Measurements from ENCODE around the gene CBX8. TPM values are rescaled to one million over a fixed set of nuclear protein-coding genes. Genes with fewer than 3 reads are reported as not detected.

The CBX8 gene
- polyA plus RNA-seq, 3 donors: 0.51 to 2.5 (median 2.5) TPM

DNA sequence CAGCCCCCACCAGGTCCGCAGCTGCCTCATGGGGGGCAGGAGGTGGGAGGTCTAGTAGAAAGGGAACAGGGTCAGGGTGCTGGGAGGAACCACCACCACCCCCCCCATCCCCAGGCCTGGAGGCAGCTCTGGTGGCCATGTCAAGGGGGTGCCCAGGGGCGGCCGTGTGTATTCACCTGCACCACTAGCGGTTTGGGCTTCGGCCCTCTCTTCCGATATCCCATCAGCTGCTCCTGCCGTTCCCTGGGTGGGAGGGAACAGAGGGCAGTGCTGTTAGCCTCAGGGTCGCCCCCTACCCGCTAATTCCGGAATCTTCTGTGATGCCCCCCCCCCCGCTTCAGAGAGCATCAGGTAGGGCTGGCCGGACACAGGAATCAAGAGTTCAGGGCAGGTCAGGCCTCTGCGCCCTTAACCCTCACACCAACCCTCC lies 38.6 kb upstream of the CBX8 start:
- H3K9me3 ChIP-seq (replicated peaks in 1 of 2; ENCODE audit: control insufficient read depth in 1 of 2, insufficient read depth in 1 of 2, low read length in 2 of 2): peaks cover 0 to 3% of the 10 kb centered on the region in 2 donors
- Mint-ChIP-seq H3K36me3 (peaks cover 16 to 26% of the 10 kb centered on the region in 2 donors), H3K4me3 (no peak overlapping the region), H3K4me1 (peaks cover 47% of the 10 kb centered on the region), H3K9me3 (peaks cover 0 to 7% (median 5%) of the 10 kb centered on the region in 7 donors), H3K27ac (peak overlapping the region in 1 of 7 donors; percentile 36), H3K27me3 (ENCODE audit: low read depth in 3 of 3) (peaks cover 8 to 15% (median 11%) of the 10 kb centered on the region in 3 donors)
- peaks cover 0 to 5% of the 10 kb centered on the region in 2 donors for H3K27me3 ChIP-seq (ENCODE audit: control insufficient read depth in 2 of 2, insufficient read depth in 2 of 2, low read length in 2 of 2)
- peaks cover 19 to 26% of the 10 kb centered on the region in 2 donors for H3K36me3 ChIP-seq (replicated peaks in 1 of 2; ENCODE audit: control insufficient read depth in 1 of 2, insufficient read depth in 2 of 2, low read length in 2 of 2)
- peaks cover 81% of the 10 kb centered on the region for H4K20me1 ChIP-seq (ENCODE audit: insufficient read depth, low read length)
- no peak for DNase-seq
- H3K79me2 ChIP-seq (ENCODE audit: insufficient read depth, low read length): peaks cover 52% of the 10 kb centered on the region
- H2AFZ ChIP-seq (ENCODE audit: insufficient read depth, low read depth, low read length, poor library complexity, severe bottlenecking): no peak overlapping the region
- H3K27ac ChIP-seq (ENCODE audit: low read depth in 1 of 2, low read length in 2 of 2): no peak overlapping the region
- intact Hi-C loops (cut with micrococcal nuclease): no loop called here
- H3K9ac ChIP-seq (ENCODE audit: insufficient read depth, low read length, poor library complexity, severe bottlenecking): no peak overlapping the region
- H3K4me1 ChIP-seq (ENCODE audit: control insufficient read depth in 1 of 2, insufficient read depth in 2 of 2, low read length in 2 of 2): peaks cover 62 to 86% of the 10 kb centered on the region in 2 donors
- H3K4me3 ChIP-seq (replicated peaks in 1 of 3; ENCODE audit: low read depth in 2 of 3, low read length in 3 of 3): no peak overlapping the region
- H3K4me2 ChIP-seq (replicated peaks; ENCODE audit: extremely low read depth, low read length, poor library complexity, severe bottlenecking): peak overlapping the region; percentile 92
- WGBS (ENCODE audit: insufficient coverage): 100% methylated on average over 3 of the region's 13 CpGs
- TF ChIP-seq, protein P1, sequence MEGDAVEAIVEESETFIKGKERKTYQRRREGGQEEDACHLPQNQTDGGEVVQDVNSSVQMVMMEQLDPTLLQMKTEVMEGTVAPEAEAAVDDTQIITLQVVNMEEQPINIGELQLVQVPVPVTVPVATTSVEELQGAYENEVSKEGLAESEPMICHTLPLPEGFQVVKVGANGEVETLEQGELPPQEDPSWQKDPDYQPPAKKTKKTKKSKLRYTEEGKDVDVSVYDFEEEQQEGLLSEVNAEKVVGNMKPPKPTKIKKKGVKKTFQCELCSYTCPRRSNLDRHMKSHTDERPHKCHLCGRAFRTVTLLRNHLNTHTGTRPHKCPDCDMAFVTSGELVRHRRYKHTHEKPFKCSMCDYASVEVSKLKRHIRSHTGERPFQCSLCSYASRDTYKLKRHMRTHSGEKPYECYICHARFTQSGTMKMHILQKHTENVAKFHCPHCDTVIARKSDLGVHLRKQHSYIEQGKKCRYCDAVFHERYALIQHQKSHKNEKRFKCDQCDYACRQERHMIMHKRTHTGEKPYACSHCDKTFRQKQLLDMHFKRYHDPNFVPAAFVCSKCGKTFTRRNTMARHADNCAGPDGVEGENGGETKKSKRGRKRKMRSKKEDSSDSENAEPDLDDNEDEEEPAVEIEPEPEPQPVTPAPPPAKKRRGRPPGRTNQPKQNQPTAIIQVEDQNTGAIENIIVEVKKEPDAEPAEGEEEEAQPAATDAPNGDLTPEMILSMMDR (IDR thresholded peaks at IDR 0.05): no peak

DNA sequence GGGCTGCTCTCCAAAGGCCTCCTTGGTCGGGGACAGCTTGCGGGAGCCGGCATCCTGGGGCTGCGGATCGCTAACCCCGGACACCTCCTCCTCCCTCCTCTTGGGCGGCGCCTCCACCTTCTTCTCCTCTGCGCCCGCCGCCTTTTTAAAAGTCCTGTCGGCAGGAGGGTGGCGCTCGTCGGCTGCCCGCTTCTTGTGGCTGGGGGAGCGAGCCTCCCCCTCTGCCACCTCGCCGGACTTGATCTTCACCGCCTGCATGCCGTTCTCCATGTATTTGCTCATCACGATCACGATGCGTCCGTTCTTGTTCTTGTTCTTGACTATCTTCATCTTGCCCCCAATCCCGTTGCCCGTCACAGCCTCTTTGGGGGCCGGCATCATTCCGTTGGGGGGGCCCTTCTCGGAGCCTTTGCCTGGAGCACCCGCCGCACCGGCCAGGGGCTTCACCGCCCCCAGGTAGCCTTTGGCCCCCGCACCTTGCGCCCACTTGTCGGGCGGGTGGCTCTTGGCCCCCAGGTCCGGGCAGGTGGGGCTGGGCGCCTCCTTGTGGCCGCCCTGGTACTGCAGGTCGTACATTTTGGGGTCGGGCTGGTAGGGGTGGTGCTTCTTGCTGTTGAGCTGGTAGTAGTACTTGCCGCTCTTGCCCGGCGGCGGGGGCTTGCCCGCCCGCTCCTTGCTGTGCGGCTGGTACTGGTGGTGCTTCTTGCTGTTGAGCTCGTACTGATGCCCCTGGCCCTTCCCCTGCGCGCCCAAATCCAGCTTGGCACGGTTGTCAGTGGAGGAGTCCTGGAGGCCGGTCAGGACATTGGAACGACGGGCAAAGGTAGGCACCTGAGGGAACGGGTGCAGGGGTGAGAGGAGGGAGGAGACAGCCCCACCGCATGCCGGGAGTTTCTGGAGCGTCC lies 37.9 kb upstream of the CBX8 start:
- peaks cover 57 to 80% of the 10 kb centered on the region in 2 donors for H3K4me1 ChIP-seq (ENCODE audit: control insufficient read depth in 1 of 2, insufficient read depth in 2 of 2, low read length in 2 of 2)
- Mint-ChIP-seq H3K4me3 (no peak overlapping the region), H3K27ac (peak overlapping the region in 1 of 7 donors; percentile 36), H3K27me3 (ENCODE audit: low read depth in 3 of 3) (peaks cover 5 to 9% (median 6%) of the 10 kb centered on the region in 3 donors), H3K4me1 (peaks cover 46% of the 10 kb centered on the region), H3K36me3 (peaks cover 16 to 26% of the 10 kb centered on the region in 2 donors), H3K9me3 (peaks cover 0 to 2% (median 0%) of the 10 kb centered on the region in 7 donors)
- no peak overlapping the region for H3K9ac ChIP-seq (ENCODE audit: insufficient read depth, low read length, poor library complexity, severe bottlenecking)
- H3K4me2 ChIP-seq (replicated peaks; ENCODE audit: extremely low read depth, low read length, poor library complexity, severe bottlenecking): no peak overlapping the region
- peak in 1 of 3 donors; percentile 21 for DNase-seq
- intact Hi-C loops (cut with micrococcal nuclease): no loop called here
- H3K79me2 ChIP-seq (ENCODE audit: insufficient read depth, low read length): peaks cover 52% of the 10 kb centered on the region
- WGBS (ENCODE audit: insufficient coverage): 93% methylated on average over 53 of the region's 61 CpGs
- no peak overlapping the region for H2AFZ ChIP-seq (ENCODE audit: insufficient read depth, low read depth, low read length, poor library complexity, severe bottlenecking)
- no peak overlapping the region for H3K27ac ChIP-seq (ENCODE audit: low read depth in 1 of 2, low read length in 2 of 2)
- no peaks in the 10 kb centered on the region for H3K9me3 ChIP-seq (replicated peaks in 1 of 2; ENCODE audit: control insufficient read depth in 1 of 2, insufficient read depth in 1 of 2, low read length in 2 of 2)
- H3K4me3 ChIP-seq (replicated peaks in 1 of 3; ENCODE audit: low read depth in 2 of 3, low read length in 3 of 3): no peak overlapping the region
- TF ChIP-seq, protein P1 (IDR thresholded peaks at IDR 0.05): peak; percentile 87
- no peaks in the 10 kb centered on the region for H3K27me3 ChIP-seq (ENCODE audit: control insufficient read depth in 2 of 2, insufficient read depth in 2 of 2, low read length in 2 of 2)
- peaks cover 84% of the 10 kb centered on the region for H4K20me1 ChIP-seq (ENCODE audit: insufficient read depth, low read length)
- peaks cover 19 to 26% of the 10 kb centered on the region in 2 donors for H3K36me3 ChIP-seq (replicated peaks in 1 of 2; ENCODE audit: control insufficient read depth in 1 of 2, insufficient read depth in 2 of 2, low read length in 2 of 2)
